Activated T-cell treated with anti-CD3 and anti-CD28 coated beads for 1 hour (primary cell): Measurements from ENCODE around the gene BIN1.

Experiments
- DNase-seq: peaks from one replicate; pipeline ENCODE4 v3.0.0-alpha.2; 2020; ENCODE audit warnings: low read depth

Gene BIN1

DNA sequence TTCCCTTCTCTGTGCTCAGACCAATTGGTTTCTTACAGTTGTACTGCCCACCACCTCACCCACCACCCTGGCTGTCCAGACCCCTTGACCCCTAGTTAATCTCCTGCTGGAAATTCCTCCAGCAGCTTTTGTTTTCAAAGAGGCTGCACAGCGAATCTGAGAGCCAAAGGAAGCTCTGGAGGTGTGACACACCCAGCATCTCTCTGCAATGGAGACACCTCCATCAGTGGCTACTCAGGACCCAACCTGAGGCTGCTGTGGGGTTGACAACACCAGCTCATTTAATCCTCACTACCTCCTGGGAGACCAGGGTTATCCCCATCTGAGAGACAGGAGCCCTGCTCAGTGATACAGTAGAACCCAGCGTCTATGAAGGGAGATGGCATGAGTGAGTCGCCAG, 86.4 kb downstream of the BIN1 start:
- DNase-seq, result no peak

DNA sequence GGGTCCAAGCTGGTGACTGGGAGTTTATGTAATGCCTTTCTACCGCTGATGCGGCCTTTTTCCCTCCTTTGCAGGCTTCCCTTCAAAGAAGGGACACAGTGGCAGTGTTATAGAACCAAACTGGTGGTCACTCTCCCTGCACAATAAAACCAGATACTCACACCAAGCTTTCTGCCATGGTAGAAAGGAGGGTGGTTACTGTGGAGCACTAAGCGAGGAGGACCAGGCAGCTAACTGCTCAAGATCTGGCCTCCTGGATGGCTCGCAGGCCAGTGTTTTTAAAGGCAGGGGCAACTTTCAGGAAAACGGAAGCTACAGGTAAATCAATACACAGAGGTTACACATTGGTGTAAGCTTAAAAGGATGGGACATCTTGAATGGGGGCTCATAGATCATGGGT, 89.4 kb downstream of the BIN1 start:
- DNase-seq, result no peak

GRCh38 chr2:127016329-127016728, 90.6 kb downstream of the BIN1 start:
- no peak for DNase-seq

GRCh38 chr2:127015106-127015910, 91.6 kb downstream of the BIN1 start:
- DNase-seq, result no peak

DNA sequence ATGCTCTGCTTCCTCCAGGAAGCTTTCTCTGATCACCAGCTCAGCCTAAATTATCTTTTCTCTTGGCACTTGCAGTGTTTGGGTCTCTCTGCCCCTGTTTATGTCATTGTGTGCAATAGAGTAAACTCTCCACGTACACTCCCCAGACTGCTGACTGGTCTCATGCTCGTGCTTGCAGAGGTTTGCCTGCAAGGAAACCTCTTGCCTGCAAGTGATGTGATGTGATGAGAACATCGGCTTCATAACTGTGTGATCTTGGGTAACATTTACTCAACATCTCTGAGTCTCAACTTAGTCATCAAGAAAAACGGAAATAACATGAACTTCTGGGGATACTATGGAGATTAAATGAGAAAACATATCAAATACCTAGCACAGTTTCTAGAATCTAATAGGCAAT, 92.3 kb downstream of the BIN1 start:
- DNase-seq, result no peak

DNA sequence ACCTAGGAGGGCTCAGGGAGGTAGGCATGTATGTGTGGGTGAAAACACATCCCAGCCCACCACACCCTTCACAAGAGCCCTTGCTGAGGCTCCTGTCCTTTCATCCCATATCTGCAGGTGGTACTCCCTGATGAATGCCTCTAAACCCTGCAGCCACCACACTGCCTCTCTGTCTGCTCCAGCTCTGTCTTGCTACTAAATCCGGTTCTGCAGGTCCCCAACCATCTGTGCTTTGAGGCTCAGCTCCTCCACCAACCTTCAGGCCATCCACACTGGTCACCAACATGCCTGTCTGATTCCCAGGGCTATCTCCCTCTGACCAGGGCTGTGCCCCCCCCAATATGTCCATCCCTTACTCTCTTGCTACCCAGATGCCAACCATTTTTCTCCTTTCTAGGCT, 92.7 kb downstream of the BIN1 start:
- DNase-seq, result no peak

GRCh38 chr2:127012868-127013267, 94.1 kb downstream of the BIN1 start:
- no peak for DNase-seq

GRCh38 chr2:127012215-127012614, 94.7 kb downstream of the BIN1 start:
- no peak for DNase-seq

DNA sequence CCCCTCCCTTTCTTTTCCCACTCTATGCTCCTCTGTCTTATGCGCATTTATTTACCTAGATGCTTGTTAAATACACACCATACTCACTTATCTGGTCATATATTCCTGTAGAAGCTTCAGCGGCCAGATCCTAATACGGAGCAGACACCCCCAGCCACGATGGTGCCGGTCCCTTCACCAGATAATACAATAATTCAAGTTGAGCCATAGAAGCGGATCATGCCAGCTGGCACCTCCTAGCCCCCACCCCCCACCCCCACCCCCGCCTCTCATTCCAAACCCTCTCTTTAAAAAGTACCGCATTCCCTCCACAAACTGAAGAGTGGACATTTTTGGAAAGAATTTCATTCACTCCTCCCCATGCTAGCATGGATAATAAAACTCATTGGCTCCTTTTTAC, 95.2 kb downstream of the BIN1 start:
- no peak for DNase-seq

- DNase-seq, result no peak
Observed at GRCh38 chr2:127011231-127011661, 95.7 kb downstream of the BIN1 start.

DNA sequence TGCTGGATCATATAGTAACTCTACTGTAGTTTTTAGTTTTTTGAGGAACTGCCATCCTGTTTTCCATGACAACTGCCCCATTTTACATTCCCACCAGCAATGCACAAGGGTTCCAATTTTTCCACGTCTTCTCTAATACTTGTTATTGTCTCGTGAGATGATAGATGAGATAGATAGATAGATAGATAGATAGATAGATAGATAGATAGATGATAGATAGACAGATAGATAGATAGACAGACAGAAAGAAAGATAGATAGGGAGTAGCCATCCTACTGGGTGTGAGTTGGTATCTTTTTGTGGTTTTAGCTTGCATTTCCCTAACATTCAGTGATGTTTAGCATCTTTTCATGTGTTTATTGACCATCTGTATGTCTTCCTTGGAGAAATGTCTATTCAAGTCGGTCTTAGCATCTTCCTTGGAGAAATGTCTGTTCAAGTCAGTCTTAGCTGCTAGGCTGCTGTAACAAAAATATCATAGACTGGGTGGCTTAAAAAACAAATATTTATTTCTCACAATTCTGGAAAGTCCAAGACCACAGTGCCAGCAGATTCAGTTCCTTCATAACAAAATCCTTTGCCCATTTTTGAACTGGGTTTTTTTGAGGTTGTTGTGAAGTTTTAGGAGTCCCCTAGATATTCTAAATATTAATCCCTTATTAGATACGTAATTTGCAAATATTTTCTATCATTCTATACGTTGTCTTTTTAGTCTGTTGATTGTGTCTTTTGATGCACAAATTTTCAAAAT, 98.5 kb downstream of the BIN1 start:
- DNase-seq, result no peak

- no peak for DNase-seq
Observed at GRCh38 chr2:127007652-127008051, 99.3 kb downstream of the BIN1 start.

DNA sequence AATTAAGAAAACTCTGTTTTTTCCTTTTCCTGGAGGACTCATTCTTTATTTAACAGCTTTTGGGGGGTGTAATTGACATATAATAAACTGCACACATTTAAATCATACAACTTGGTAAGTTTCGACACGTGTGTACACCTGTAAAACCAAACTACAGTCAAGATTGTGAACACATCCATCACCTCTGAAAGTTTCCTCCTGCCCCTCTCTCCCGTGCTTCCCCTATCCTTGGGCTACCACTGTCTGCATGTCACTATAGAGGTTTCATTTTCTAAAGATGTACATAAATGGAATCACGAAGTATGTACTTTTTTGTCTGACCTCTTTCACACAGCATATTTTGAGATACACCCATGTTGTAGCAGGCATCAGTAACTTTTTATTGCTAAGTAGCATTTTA, 100.0 kb downstream of the BIN1 start:
- no peak for DNase-seq

- DNase-seq, result no peak
Observed at GRCh38 chr2:127004893-127005600, 101.9 kb downstream of the BIN1 start.

GRCh38 chr2:127003070-127003800, 103.7 kb downstream of the BIN1 start:
- no peak for DNase-seq

- DNase-seq, result no peak
Observed at GRCh38 chr2:127001751-127002150, 105.2 kb downstream of the BIN1 start.

- DNase-seq, result no peak
Observed at GRCh38 chr2:127000937-127001336, 106.0 kb downstream of the BIN1 start.

DNA sequence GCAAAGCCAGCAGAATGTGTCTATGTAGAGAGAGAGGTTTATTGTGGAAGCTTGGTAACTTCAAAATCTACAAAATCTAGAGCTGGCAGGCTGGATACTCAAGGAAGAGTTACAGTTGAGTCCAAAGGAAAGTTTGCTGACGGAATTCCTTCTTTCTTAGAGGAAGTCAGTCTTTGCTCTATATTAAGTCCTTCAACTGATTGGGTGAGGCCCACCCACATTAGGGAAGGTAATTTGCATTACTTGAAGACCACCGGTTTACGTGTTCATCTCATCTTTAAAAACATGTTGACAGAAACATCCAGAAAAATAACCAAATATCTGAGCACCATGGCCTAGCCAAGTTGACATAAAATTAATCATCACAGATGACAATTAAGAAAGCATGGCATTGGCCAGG, 106.8 kb downstream of the BIN1 start:
- DNase-seq, result no peak

GRCh38 chr2:126999106-126999756, 107.7 kb downstream of the BIN1 start:
- DNase-seq, result no peak

DNA sequence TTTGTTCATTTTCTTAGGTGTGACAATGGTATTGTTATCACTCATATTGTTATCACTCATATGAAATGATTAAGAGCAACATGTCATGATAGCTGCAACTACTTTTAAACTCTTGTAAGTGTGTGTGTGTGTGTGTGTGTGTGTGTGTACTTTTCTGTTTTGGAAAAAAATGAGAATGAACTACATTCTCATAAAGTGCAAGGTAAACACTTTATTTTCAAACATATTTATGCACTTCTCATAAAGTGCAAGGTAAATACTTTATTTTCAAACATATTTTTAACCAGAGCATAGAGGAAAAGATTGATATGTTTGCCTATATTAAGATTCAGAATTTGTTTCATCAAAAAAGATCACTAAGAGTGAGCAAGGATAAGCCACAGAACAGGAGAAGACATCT, 108.5 kb downstream of the BIN1 start:
- no peak for DNase-seq
